BLaER1 treated with 17β-estradiol and CSF1 and Interleukin-3, amounts not matched to agents 10 nM and 100 nM (cell line): ENCODE measurements around the gene PLOD3.

Source experiments
- H3K27ac ChIP-seq, 11 experiments: shearing (Covaris generic); formaldehyde crosslinking; 2 replicates each; pipeline ENCODE4 v1.8.1; 2022
- H3K27me3 ChIP-seq, 11 experiments: shearing (Covaris generic); formaldehyde crosslinking; 2 replicates each; pipeline ENCODE4 v1.8.1; 2022
- H3K36me3 ChIP-seq, 11 experiments: shearing (Covaris generic); formaldehyde crosslinking; 2 replicates each; pipeline ENCODE4 v1.8.1; 2022
- H3K4me1 ChIP-seq, 10 experiments: shearing (Covaris generic); formaldehyde crosslinking; 2 replicates each; pipeline ENCODE4 v1.8.1; 2022
- H3K4me2 ChIP-seq, 11 experiments: shearing (Covaris generic); formaldehyde crosslinking; 2 replicates each; pipeline ENCODE4 v1.8.1; 2022
- H3K4me3 ChIP-seq, 10 experiments: shearing (Covaris generic); formaldehyde crosslinking; 2 replicates each; pipeline ENCODE4 v1.8.1; 2022
- H3K9ac ChIP-seq, 11 experiments: shearing (Covaris generic); formaldehyde crosslinking; 2 replicates each; pipeline ENCODE4 v1.8.1; 2022
- H3K9me3 ChIP-seq, 11 experiments: shearing (Covaris generic); formaldehyde crosslinking; replicated peaks in 1 of 11; 2 replicates each; pipeline ENCODE4 v1.8.1; 2022
- H4K20me1 ChIP-seq, 11 experiments: shearing (Covaris generic); formaldehyde crosslinking; 2 replicates each; pipeline ENCODE4 v1.8.1; 2022
- Cebpa-rat ChIP-seq, 11 experiments: shearing (Covaris generic); IDR thresholded peaks; 2 replicates each; pipeline ENCODE4 v1.8.1; 2022

The PLOD3 gene

DNA sequence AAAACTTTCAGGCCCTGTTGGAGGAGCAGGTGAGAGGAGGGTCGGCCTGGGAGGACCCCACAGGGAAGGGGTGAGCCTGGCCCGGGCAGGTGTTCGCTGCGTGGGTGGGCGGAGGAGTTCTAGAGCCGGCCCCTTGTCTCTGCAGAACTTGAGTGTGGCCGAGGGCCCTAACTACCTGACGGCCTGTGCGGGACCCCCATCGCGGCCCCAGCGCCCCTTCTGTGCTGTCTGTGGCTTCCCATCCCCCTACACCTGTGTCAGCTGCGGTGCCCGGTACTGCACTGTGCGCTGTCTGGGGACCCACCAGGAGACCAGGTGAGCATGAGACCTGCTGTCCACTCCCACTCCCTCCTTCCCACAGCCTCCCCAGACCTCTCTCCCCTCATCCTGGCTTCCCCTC is 6.1 kb upstream of the PLOD3 start:
- H3K9ac ChIP-seq, result no peak overlapping the region
- H3K4me3 ChIP-seq, result no peak overlapping the region
- H3K27me3 ChIP-seq, result no peaks in the 10 kb centered on the region
- peaks cover 48 to 80% (median 66%) of the 10 kb centered on the region in 11 experiments for H3K36me3 ChIP-seq
- no peak for TF ChIP-seq Cebpa-rat (IDR thresholded peaks at IDR 0.05)
- H3K27ac ChIP-seq, result no peak overlapping the region
- no peaks in the 10 kb centered on the region for H3K9me3 ChIP-seq
- H3K4me2 ChIP-seq, result no peak overlapping the region
- peaks cover 4 to 74% (median 28%) of the 10 kb centered on the region in 11 experiments; a peak in 17 of 22 replicates for H4K20me1 ChIP-seq
- peaks cover 28 to 59% (median 47%) of the 10 kb centered on the region in 10 experiments for H3K4me1 ChIP-seq

DNA sequence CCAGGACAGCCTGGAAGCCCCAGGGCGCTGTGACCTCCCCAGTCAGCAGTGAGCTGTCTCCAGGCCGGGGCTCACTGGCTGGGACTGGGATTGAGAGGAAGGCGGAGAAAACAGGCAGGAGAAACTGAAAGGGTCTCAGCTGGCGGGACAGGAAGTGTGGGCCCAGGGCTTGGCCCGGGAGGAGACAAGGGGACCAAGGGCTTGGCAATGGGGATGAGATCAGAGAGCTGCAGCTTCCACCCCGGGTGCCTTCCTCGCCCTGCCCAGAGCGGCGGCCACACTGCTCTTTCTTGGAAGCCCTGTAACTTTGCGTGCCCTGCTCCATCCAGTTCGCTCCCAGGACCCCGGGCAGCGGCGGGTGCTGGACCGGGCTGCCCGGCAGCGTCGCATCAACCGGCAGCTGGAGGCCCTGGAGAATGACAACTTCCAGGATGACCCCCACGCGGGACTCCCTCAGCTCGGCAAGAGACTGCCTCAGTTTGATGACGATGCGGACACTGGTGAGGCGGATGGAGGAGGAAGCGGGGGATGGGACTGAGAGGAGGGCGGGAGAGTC is 5.0 kb upstream of the PLOD3 start:
- Histone ChIP-seq H3K36me3 (peaks cover 39 to 70% (median 57%) of the 10 kb centered on the region in 11 experiments), H3K9me3 (no peaks in the 10 kb centered on the region), H3K27me3 (no peaks in the 10 kb centered on the region), H3K4me1 (peaks cover 27 to 60% (median 48%) of the 10 kb centered on the region in 10 experiments), H3K4me2 (peak overlapping the region in 2 of 11 experiments; percentile 15 to 16; a peak in 1 of 22 replicates), H3K27ac (peak overlapping the region in 3 of 11 experiments; percentile 9 to 25 (median 20); a peak in 1 of 22 replicates), H3K4me3 (no peak overlapping the region), H3K9ac (no peak overlapping the region), H4K20me1 (peaks cover 4 to 64% (median 28%) of the 10 kb centered on the region in 11 experiments; a peak in 17 of 22 replicates)
- no peak for TF ChIP-seq Cebpa-rat (IDR thresholded peaks at IDR 0.05)

DNA sequence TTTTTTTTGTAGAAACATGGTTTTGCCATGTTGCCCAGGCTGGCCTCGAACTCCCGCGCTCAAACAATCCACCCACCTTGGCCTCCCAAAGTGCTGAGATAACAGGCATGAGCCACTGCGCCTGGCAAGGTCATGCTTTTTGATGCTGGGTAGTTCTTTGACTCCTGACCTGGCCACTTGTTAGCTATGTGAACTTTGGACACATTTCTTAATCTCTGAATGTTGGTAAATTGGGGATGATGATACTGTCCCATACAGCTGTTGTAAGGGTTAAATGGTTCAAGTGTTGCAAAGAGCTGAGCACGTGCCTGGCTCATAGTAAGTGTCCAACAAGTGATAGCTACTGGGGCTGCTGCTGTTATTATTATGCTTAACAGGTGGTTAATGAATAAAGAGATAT is 2.9 kb upstream of the PLOD3 start:
- Histone ChIP-seq H3K4me2 (peak overlapping the region in 9 of 11 experiments; percentile 7 to 100 (median 91); a peak in 13 of 22 replicates), H4K20me1 (peaks cover 4 to 51% (median 28%) of the 10 kb centered on the region in 11 experiments; a peak in 17 of 22 replicates)

DNA sequence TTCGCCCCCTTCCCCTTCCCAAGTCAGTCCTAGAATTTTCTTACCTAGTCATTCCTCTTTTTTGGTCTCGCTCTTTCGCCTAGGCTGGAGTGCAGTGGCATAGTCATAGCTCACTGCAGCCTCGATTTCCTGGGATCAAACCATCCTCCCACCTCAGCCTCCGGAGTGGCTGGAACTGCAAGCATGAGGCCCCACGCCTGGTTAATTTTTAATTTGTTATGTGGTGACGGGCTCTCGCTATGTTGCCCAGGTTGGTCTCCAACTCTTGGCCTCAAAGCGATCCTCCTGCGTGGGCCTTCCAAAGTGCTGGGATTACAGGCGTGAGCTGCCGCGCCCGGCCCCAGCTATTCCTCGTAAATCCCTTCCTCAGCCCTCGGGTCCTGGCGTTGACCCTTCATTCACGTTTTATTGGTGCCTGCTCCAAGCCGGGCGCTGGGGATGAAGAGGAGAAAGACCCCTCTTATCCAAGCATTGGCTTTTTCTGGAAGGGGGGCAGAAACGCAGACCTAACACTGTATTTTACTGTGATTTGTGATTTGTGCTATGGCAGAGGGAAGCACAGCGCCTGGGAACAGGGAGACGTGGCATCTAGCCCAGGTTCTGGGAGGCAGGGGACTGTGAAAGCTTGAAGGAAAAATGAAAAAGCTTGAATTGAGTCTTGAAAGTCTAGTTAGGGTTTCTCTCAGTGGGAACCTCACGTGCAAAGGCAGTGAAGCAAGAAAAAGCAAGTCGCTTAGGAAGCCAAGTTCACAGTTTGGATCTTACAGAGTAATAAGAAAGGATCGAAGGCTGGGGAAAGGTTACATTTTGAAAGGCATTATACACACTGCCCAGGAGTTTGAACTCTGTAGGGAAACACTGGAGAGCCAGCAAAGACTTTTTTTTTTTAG is 1.1 kb upstream of the PLOD3 start:
- Histone ChIP-seq H3K4me3 (peak overlapping the region; percentile 73 to 90 (median 80)), H3K9ac (peak overlapping the region; percentile 77 to 91 (median 82)), H3K4me2 (peak overlapping the region; percentile 88 to 100 (median 93)), H3K4me1 (peaks cover 35 to 69% (median 54%) of the 10 kb centered on the region in 10 experiments), H3K9me3 (no peaks in the 10 kb centered on the region), H3K27ac (peak overlapping the region; percentile 76 to 96 (median 84)), H4K20me1 (peaks cover 4 to 39% (median 25%) of the 10 kb centered on the region in 11 experiments; a peak in 17 of 22 replicates), H3K36me3 (peaks cover 16 to 59% (median 49%) of the 10 kb centered on the region in 11 experiments), H3K27me3 (no peaks in the 10 kb centered on the region)
- TF ChIP-seq Cebpa-rat (IDR thresholded peaks at IDR 0.05), result no peak

More for the DNA sequence above, 2.9 kb upstream of the PLOD3 start:
- no peak overlapping the region for H3K4me3 ChIP-seq
- peak overlapping the region in 2 of 11 experiments; percentile 82 to 87; a peak in 2 of 22 replicates for H3K9ac ChIP-seq
- TF ChIP-seq Cebpa-rat (IDR thresholded peaks at IDR 0.05), result no peak
- H3K36me3 ChIP-seq, result peaks cover 34 to 59% (median 50%) of the 10 kb centered on the region in 11 experiments
- no peaks in the 10 kb centered on the region for H3K27me3 ChIP-seq
- peaks cover 38 to 66% (median 48%) of the 10 kb centered on the region in 10 experiments for H3K4me1 ChIP-seq
- no peak overlapping the region for H3K27ac ChIP-seq
- H3K9me3 ChIP-seq, result no peaks in the 10 kb centered on the region

DNA sequence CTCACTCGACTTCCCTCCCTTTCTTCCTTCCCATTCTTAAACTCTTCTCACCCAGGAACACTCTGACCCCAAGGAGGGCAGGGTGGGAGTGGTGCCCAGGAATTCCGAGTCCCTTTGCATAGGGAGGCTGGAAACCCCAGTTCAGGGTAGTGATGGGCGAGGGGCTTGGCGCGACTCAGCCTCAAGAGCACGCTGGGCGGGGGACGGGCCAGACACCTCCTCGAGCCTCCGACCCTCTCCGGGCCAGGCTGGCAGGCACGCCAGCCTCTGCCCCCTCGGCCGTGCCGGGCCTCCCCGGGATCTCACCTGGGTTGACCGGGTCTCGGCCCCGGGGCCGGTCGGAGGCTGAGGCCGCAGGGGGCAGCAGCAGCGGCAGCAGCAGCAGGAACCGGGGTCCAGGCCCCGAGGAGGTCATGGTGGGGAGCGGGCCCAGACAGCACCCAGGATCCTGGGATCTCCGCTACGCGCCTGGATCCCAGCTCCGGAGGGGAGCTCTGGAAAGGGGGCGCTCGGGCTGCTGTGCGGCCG is 457 bp downstream of the PLOD3 start:
- Histone ChIP-seq H3K9ac (peak overlapping the region; percentile 77 to 91 (median 82)), H3K27me3 (no peaks in the 10 kb centered on the region), H3K4me2 (peak overlapping the region; percentile 88 to 100 (median 95)), H3K4me3 (peak overlapping the region; percentile 73 to 90 (median 80)), H3K4me1 (peaks cover 35 to 60% (median 51%) of the 10 kb centered on the region in 10 experiments), H3K27ac (peak overlapping the region; percentile 76 to 96 (median 84); a peak in 21 of 22 replicates), H4K20me1 (peaks cover 4 to 33% (median 19%) of the 10 kb centered on the region in 11 experiments; a peak in 17 of 22 replicates), H3K9me3 (no peaks in the 10 kb centered on the region), H3K36me3 (peaks cover 8 to 57% (median 45%) of the 10 kb centered on the region in 11 experiments)
- no peak for TF ChIP-seq Cebpa-rat (IDR thresholded peaks at IDR 0.05)

DNA sequence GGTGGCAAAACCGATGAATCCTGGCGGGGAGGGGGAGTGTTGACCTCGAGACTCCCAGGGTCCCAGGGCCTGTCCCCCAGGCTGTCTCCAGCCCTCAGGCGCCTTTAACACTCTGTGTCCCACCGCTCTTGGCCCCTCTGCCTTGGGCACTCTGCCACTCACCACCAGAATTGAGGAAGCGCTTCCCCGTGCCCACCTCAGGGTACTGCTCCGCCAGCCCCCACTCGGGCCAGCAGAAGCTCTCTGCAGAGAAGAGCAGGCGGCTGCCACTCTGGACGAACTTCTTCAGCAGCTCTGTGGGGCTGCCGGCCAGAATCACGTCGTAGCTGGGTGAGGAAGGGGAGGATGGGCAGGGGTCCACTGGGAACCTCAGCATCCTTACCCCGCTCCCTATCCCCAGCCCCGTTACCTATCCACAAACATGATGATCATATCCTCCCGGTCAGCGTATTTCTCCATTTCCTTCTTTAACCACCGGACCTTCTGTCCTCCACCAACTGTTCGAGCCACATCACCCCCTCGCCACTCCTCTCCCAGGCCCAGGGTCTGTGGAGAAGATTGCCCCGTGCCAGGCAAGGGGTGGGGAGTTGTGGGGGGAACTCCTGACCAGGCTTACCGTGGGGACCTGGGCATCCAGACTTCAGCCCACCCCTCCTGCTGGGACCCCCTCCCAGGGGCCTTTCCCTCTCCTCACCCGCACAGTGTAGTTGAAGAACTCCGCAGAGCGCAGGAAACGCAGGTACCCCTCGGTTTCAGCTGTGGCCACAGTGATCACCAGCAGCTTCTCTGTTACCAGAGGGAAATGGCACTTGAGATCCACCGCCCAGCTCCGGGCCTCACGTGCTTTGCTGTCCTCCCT is 1.2 kb downstream of the PLOD3 start:
- Histone ChIP-seq H3K9me3 (no peaks in the 10 kb centered on the region), H3K4me1 (peaks cover 35 to 53% (median 46%) of the 10 kb centered on the region in 10 experiments), H3K4me3 (peak overlapping the region; percentile 73 to 90 (median 80)), H3K27ac (peak overlapping the region; percentile 76 to 96 (median 84); a peak in 20 of 22 replicates), H3K9ac (peak overlapping the region; percentile 77 to 91 (median 82)), H3K27me3 (no peaks in the 10 kb centered on the region), H3K36me3 (peaks cover 10 to 57% (median 46%) of the 10 kb centered on the region in 11 experiments; a peak in 21 of 22 replicates), H3K4me2 (peak overlapping the region; percentile 88 to 100 (median 95)), H4K20me1 (peaks cover 2 to 33% (median 12%) of the 10 kb centered on the region in 11 experiments; a peak in 15 of 22 replicates)
- no peak for TF ChIP-seq Cebpa-rat (IDR thresholded peaks at IDR 0.05)

DNA sequence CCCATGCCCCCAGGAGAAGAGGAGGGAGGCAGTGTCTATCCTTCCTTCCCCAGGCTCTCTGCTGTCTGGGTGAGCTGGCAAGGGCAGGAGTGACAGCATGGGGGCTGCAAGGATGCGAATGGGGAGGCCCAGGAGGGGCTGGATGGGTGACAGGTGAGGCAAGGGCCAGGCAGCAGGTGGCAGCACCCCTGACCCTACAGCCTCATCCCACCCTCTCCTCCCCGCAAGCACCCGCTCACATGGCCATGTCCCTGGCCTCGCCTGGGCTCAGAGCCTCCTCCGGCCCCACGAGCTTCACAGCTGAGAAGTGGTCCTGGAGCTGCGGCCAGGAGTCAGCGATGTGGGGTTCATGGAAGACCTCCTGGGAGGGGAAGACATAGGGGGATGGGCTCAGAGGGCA is 5.4 kb downstream of the PLOD3 start:
- Histone ChIP-seq H3K4me1 (peaks cover 13 to 24% (median 22%) of the 10 kb centered on the region in 10 experiments), H3K9me3 (no peaks in the 10 kb centered on the region), H3K27ac (no peak overlapping the region), H4K20me1 (peaks cover 0 to 54% (median 0%) of the 10 kb centered on the region in 11 experiments; a peak in 5 of 22 replicates), H3K36me3 (peaks cover 30 to 90% (median 84%) of the 10 kb centered on the region in 11 experiments), H3K4me3 (no peak overlapping the region), H3K4me2 (no peak overlapping the region), H3K27me3 (no peaks in the 10 kb centered on the region), H3K9ac (no peak overlapping the region)
- no peak for TF ChIP-seq Cebpa-rat (IDR thresholded peaks at IDR 0.05)

DNA sequence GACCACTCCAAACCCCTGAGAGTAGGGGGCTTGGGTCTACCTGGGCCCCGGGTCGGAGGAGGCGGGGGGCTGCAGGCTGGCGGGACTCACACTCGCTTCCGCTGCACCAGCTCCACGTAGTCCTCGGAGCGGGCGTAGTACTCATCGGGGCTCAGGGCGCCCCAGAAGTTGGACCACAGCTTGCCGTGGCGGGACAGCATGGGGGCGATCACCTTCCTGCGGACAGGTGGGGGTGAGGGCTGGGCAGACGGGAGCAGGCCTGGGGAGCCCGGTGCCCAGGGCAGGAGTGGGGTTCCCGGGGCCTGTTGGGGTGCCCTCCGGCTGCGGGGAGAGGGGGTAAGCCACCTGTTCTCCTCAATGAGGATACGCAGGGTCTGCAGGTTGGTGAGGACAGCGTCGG is 5.9 kb downstream of the PLOD3 start:
- no peak overlapping the region for H3K27ac ChIP-seq
- H3K36me3 ChIP-seq, result peaks cover 30 to 96% (median 87%) of the 10 kb centered on the region in 11 experiments
- no peaks in the 10 kb centered on the region for H3K9me3 ChIP-seq
- peaks cover 0 to 57% (median 0%) of the 10 kb centered on the region in 11 experiments; a peak in 5 of 22 replicates for H4K20me1 ChIP-seq
- no peak overlapping the region for H3K4me2 ChIP-seq
- H3K27me3 ChIP-seq, result no peaks in the 10 kb centered on the region
- H3K4me1 ChIP-seq, result peaks cover 8 to 24% (median 19%) of the 10 kb centered on the region in 10 experiments
- no peak overlapping the region for H3K4me3 ChIP-seq
- no peak for TF ChIP-seq Cebpa-rat (IDR thresholded peaks at IDR 0.05)
- H3K9ac ChIP-seq, result no peak overlapping the region; a peak in 1 of 22 replicates
